Hippocampal formation (tissue), 2 donors: ENCODE results near the gene AVPR1A.
"Not testable (repeated sequence)": the region's sequence is repeated elsewhere in the genome, so short reads cannot be mapped to it uniquely, and the experiment has no call there.

ENCODE experiments used
- DNase-seq, 2 donors: peaks; one replicate each; lab custom pipeline; 2025; lab: John Stamatoyannopoulos, UW

Gene AVPR1A

GRCh38 chr12:63150713-63151622 lies at the start of gene AVPR1A:
Gene AVPR1A, minus strand, starts transcription at chr12:63151201. Its CDS starts 365 bp downstream, at chr12:63150836.
- DNase-seq, result no peak

DNA sequence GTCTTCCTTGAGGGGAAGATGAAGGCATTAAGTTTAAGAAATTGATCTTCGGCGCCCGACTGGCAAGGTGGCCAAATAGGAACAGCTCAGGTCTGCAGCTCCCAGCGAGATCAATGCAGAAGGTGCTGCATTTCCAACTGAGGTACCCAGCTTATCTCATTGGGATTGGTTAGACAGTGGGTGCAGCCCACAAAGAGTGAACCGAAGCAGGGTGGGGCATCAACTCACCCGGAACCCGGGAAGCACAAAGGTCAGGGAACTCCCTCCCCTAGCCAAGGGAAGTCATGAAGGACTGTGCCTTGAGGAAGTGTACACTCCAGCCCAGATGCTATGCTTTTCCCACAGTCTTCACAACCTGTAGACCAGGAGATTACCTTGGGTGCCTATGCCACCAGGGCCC lies 45.2 kb upstream of the AVPR1A start:
- DNase-seq, result no peak

DNA sequence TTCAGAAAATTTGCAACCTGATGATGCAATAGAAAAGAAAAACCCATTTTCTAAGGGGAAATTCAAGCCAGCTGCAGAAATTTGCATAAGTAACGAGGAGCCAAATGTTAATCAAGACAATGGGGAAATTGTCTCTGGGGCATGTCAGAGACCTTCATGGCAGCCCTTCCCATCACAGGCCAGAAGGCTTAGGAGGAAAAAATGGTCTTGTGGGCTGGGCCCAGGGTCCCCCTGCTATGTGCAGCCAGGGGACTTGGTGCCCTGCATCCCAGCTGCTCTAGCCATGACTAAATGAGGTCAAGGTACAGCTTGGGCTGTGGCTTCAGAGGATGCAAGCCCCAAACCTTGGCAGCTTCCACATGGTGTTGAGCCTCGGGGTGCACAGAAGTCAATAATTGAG lies 28.2 kb upstream of the AVPR1A start:
- no peak for DNase-seq

- no peak for DNase-seq
These were observed 19.3 kb upstream of the AVPR1A start for GRCh38 chr12:63170321-63170720.

GRCh38 chr12:63167741-63168140 lies 16.7 kb upstream of the AVPR1A start:
- DNase-seq, result not testable (repeated sequence)

DNA sequence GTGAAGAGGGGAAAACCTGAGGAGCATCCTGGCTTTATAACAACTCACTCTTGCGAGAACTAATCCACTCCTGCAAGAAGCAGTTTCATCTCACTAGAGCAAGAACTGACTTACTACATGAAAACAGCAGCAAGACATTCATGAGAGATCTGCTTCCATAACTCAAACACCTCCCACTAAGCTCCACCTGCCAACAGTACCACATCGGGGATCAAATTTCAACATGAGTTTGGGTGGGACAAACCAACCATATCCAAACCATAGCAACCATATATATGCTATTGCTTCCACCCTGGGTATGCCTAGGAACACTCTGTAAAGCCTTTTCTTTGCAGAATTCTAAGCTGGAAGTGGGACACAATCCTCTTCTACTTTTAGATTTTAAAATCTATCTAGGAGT lies 13.9 kb upstream of the AVPR1A start:
- DNase-seq, result no peak

DNA sequence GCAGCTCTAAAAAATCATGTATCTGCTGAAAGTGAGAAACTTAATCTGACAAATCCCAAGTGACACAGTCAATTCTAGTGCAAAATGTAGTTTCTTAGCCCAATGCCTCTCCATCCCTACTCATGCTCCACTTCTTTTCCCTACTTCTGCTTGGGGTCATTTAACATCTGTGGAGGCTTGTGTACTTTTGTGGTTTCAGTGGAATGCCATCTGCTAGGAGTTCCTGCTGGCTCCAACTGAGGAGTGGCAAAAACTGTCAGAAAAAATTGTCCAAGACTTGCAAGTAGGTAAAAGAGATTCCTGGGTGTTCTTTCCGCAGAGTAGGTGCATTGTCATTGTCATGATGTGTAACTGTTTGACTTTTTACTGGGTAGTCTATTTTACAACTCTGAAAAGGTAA lies 12.5 kb upstream of the AVPR1A start:
- no peak for DNase-seq

- no peak for DNase-seq
These were observed 4.4 kb upstream of the AVPR1A start for GRCh38 chr12:63155375-63155774.

GRCh38 chr12:63154560-63154959 lies 3.6 kb upstream of the AVPR1A start:
- DNase-seq, result no peak

GRCh38 chr12:63152321-63152700 lies 1.3 kb upstream of the AVPR1A start:
- DNase-seq, result no peak

- DNase-seq, result peak; percentile 8 to 42
These were observed 771 bp upstream of the AVPR1A start for GRCh38 chr12:63151623-63152320.

- DNase-seq, result no peak
These were observed 890 bp downstream of the AVPR1A start for GRCh38 chr12:63149909-63150712.

- no peak for DNase-seq
These were observed 6.4 kb downstream of the AVPR1A start for GRCh38 chr12:63144556-63144955.

- no peak for DNase-seq
These were observed 12.5 kb downstream of the AVPR1A start for GRCh38 chr12:63138488-63138887.

- DNase-seq, result no peak
These were observed 17.0 kb downstream of the AVPR1A start for GRCh38 chr12:63133981-63134380.

GRCh38 chr12:63132201-63132600 lies 18.8 kb downstream of the AVPR1A start:
- no peak for DNase-seq

DNA sequence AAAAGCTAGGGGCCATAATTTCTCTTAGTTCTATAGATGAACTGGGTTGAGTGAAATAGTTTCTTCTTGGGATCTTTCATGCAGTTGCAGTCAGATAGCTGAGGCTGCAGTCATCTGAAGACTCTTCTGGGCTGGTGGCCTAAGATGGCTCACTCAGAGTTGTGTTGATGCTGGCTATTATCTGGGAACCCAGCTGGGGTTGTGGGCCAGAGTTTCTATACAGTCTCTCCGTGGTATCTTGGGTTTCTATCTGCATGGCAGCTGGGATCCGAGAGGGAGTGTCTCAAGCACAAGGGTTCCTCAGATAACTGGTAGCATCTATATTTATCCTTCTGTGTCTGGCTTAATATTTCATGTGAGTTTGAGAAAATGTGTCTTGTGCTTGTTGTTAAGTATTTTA lies 21.1 kb downstream of the AVPR1A start:
- no peak for DNase-seq

DNA sequence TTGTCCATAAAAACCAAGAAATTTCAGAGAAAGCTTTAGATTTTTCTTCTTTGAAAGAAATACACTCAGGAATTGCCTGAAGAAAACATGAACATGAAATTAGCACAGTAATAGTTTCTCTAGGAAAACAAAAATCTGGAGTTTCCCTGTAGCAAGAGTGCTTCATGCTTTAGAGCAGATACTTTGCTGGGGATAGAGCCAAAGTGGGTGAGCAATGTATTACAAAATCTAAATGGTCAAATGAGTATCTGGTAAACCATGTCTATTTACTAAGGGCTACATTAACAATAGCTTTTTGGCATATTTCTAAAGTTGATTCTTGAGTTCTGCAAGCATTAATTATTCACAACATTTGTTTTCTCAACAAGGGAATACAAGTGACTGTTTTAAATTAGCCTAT lies 26.2 kb downstream of the AVPR1A start:
- DNase-seq, result no peak

DNA sequence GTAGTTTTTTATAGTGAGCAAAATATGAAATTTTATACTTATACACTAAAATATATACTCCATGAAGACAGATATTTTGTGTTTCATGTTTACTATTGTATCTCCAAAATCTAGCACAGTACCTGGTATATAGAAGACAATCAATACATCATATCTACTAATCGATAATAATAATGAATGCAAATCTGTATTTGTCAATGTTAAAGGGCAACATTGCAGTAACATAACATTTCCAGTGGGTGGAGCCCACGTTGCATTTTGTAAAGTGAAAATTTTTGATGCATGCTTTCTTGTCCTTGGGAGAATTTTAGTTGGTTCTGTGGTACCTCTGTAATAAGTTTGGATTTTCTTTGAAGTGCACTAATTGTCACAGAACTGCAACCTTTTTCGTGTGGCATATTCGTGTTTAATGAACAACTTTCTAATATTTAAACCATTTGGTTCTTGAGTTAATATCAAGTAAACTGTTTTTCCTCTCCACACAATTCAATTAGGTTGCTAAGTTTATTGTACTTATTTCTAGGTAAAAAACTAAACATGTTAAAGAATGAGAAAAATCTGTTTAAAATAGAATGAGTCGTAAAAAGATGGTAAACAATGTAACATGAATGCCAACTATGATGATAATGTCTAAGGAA lies 47.4 kb downstream of the AVPR1A start:
- DNase-seq, result no peak

DNA sequence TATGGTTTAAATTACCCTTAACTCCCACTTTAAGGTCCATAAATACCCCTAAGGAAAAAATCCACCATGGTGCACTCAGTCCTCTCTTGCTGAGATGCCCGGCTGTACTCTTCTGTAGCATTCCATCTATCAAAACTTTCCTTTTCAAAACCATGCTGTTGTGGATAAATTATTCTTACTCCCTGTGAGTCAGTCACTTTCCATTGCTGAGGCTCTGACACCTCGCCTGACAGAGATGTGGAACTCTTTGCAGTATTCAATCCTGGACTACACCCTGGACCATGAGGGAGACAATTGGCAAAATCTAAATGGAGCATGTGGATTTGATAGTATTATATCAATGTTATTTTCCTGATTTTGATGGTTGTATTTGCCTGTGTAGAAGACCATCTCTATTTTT lies 49.1 kb downstream of the AVPR1A start:
- no peak for DNase-seq

GRCh38 chr12:63098851-63099250 lies 52.1 kb downstream of the AVPR1A start:
- no peak for DNase-seq
